Endothelial cell (in vitro differentiated cells): ENCODE results near the gene POPDC2. TPM values are rescaled to one million over a fixed set of nuclear protein-coding genes. Genes with fewer than 3 reads are reported as not detected.

Experiments used
- DNase-seq: peaks from one replicate; pipeline ENCODE4 v3.0.0; 2021; ENCODE audit warnings: low spot score
- H3K27ac Mint-ChIP-seq: one replicate; pipeline ENCODE4 v1.8.0; 2021; ENCODE audit warnings: mixed read lengths, inconsistent platforms; ENCODE audit not compliant: unreplicated experiment
- H3K27me3 Mint-ChIP-seq: one replicate; pipeline ENCODE4 v1.8.0; 2021; ENCODE audit warnings: mild to moderate bottlenecking, moderate library complexity, mixed read lengths, inconsistent platforms; ENCODE audit not compliant: unreplicated experiment
- H3K36me3 Mint-ChIP-seq: one replicate; pipeline ENCODE4 v1.8.0; 2021; ENCODE audit warnings: mild to moderate bottlenecking, low read depth, mixed read lengths, inconsistent platforms; ENCODE audit not compliant: unreplicated experiment
- H3K4me1 Mint-ChIP-seq: one replicate; pipeline ENCODE4 v1.8.0; 2021; ENCODE audit warnings: mild to moderate bottlenecking, mixed read lengths, inconsistent platforms; ENCODE audit not compliant: unreplicated experiment
- H3K4me3 Mint-ChIP-seq: one replicate; pipeline ENCODE4 v1.8.0; 2021; ENCODE audit warnings: mild to moderate bottlenecking, mixed read lengths, inconsistent platforms; ENCODE audit not compliant: unreplicated experiment
- H3K9me3 Mint-ChIP-seq: one replicate; pipeline ENCODE4 v1.8.0; 2021; ENCODE audit warnings: mixed read lengths, inconsistent platforms; ENCODE audit not compliant: unreplicated experiment
- total RNA-seq: library from RNA; stranded (reverse); fragmentation: NEBNext Ultra II Directional; extraction: Animal tissue kit (Norgen Biotek cat#: 25700); gene quantifications from one replicate; pipeline ENCODE4 v1.2.1, GENCODE V29; 2021; ENCODE audit not compliant: unreplicated experiment
- TF ChIP-seq, protein P1 (sequence below): fragments of 200-600 bp; sonication (generic); IDR thresholded peaks from one replicate; pipeline ENCODE4 v1.5.0; 2021; ENCODE audit warnings: antibody characterized with exemption; ENCODE audit not compliant: unreplicated experiment

The POPDC2 gene
- total RNA-seq, 1 donor from 2014 or later: 2.0 TPM

DNA sequence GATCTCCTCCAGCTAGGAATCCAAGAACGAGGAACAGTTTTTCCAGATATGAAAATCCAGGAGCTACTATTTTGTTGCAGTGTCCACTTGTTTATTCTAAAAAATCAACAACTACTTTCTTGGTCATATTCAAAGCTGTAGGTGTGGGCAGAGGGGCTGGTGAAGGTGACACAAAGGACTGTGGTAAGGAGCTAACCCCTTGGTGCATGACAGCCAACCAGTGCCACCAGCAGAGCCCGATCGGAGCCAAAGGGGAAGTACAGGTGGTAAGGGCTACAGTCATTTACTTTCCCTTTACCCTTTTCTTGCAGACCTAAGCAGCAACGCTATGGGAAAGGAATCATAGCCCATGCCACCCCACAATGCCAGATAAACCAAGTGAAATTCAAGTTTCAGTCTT is 32.0 kb downstream of the POPDC2 start:
- DNase-seq: no peak
- Mint-ChIP-seq H3K27me3 (peaks cover 8% of the 10 kb centered on the region), H3K9me3 (no peaks in the 10 kb centered on the region), H3K4me1 (peaks cover 7% of the 10 kb centered on the region), H3K36me3 (no peaks in the 10 kb centered on the region), H3K27ac (no peak overlapping the region), H3K4me3 (no peak overlapping the region)
- TF ChIP-seq, protein P1, sequence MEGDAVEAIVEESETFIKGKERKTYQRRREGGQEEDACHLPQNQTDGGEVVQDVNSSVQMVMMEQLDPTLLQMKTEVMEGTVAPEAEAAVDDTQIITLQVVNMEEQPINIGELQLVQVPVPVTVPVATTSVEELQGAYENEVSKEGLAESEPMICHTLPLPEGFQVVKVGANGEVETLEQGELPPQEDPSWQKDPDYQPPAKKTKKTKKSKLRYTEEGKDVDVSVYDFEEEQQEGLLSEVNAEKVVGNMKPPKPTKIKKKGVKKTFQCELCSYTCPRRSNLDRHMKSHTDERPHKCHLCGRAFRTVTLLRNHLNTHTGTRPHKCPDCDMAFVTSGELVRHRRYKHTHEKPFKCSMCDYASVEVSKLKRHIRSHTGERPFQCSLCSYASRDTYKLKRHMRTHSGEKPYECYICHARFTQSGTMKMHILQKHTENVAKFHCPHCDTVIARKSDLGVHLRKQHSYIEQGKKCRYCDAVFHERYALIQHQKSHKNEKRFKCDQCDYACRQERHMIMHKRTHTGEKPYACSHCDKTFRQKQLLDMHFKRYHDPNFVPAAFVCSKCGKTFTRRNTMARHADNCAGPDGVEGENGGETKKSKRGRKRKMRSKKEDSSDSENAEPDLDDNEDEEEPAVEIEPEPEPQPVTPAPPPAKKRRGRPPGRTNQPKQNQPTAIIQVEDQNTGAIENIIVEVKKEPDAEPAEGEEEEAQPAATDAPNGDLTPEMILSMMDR: no peak

DNA sequence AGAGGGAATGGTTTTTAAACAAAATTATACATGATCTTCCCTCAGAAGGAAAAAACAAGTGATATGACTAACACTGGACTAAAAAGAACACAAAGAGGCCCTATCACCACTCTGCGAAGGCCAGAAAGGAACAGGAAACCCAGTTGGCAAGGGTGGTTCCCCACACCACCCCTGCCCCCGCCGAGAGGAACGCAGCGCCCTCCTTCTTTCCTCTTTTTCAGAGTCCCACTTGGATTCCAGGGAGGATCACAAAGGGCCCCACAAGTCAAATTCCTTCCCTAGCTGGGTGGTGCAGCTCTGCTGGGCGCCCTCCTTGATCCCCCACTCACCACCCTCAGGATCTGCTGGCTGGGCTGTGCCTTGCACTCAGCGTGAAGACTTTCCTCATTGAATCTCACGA is 32.9 kb downstream of the POPDC2 start:
- no peak overlapping the region for H3K27ac Mint-ChIP-seq
- DNase-seq: no peak

DNA sequence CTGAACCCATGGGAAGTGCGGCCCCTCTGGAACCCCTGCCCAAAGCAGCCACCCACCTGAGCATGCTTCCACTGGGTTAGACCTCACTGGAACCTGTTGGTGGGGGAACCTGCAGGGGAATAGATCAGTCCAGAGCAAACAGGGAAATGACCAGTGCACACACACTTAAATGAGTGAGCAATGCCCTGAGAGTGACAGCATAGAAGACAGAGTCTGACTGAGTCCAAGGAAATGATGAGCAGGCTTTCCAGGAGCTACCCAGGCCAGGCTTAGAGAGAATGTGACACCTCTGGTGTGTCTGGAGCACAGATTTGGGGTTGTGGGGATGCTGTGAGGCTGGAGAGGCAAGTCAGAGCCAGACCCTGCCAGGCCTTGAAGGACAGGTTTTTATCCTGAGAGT is 34.2 kb downstream of the POPDC2 start:
- Mint-ChIP-seq H3K36me3 (no peaks in the 10 kb centered on the region), H3K9me3 (no peaks in the 10 kb centered on the region), H3K4me1 (peaks cover 7% of the 10 kb centered on the region), H3K27me3 (peaks cover 8% of the 10 kb centered on the region), H3K27ac (peak overlapping the region; percentile 67), H3K4me3 (no peak overlapping the region)
- TF ChIP-seq, protein P1: no peak
- DNase-seq: no peak

More for the DNA sequence above, 32.9 kb downstream of the POPDC2 start:
- H3K27me3 Mint-ChIP-seq: peaks cover 8% of the 10 kb centered on the region
- peaks cover 7% of the 10 kb centered on the region for H3K4me1 Mint-ChIP-seq
- TF ChIP-seq, protein P1: no peak
- no peaks in the 10 kb centered on the region for H3K36me3 Mint-ChIP-seq
- H3K9me3 Mint-ChIP-seq: no peaks in the 10 kb centered on the region
- H3K4me3 Mint-ChIP-seq: no peak overlapping the region

DNA sequence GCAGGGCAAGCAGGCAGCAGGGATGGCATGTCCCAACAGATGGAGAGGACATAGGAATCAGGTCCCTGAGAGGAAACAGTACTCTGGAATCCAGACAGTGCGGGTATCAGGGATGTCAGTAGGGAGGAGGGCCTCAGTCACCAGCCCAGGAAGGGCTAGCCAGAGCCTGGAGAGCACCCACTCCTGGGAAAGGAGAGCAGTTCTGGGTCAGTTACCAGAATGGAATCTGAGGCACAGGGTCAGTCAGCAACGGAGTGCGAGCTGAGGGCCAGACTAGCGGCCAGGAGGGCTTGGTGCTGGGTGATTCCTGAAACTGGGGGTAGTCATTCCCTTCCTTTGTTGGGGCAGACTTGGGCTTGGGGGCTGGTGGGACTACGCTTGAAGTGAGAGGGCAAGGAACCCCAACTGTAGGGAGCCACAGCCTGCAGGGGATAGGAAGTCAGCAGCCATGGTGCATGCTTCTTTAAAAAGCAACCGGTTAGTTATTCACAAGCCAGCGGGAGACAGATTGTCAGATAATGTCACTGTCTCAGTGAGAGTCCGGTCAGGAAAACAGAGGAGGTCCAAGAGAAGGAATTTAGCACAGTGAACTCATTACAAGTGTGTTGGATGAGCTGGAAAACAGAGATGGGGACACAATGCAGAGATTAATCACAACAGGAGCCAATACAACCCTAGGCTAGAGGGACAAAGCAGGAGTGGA is 34.8 kb downstream of the POPDC2 start:
- Mint-ChIP-seq H3K27ac (no peak overlapping the region), H3K36me3 (no peaks in the 10 kb centered on the region)
- TF ChIP-seq, protein P1: no peak

DNA sequence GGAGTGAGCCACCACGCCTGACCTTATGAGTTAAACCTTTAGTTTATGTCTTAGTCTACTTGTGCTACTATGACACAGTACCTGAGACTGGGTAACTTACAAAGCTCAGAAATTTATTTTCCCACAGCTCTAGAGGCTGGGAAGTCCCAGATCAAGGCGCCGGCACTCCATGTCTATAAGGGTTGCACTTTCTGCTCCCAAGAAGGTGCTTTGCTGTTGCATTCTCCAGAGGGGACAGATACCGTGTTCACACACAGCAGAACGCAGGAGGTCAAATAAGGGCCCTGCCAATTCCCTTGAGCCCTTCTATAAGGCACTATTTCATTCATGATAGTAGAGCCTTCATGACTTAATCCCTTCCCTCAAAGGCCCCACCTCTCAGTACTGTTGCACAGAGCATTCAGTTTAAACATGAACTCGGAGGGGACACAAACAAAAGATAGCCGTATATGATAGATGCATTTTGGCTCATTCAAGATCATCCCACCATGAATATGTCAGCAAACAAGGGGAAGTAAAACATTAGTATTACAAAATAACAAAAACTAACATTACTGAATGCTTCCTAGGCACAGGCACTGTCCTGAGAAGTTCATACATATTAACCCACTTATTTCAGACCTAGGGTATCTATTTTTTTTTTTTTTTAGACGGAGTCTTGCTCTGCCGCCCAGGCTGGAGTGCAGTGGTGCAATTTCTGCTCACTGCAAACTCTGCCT is 36.2 kb downstream of the POPDC2 start:
- H3K36me3 Mint-ChIP-seq: no peaks in the 10 kb centered on the region
- H3K27ac Mint-ChIP-seq: no peak overlapping the region
- H3K4me3 Mint-ChIP-seq: no peak overlapping the region
- peaks cover 7% of the 10 kb centered on the region for H3K4me1 Mint-ChIP-seq
- H3K9me3 Mint-ChIP-seq: no peaks in the 10 kb centered on the region
- TF ChIP-seq, protein P1: no peak
- H3K27me3 Mint-ChIP-seq: peaks cover 8% of the 10 kb centered on the region
- DNase-seq: no peak

More for the DNA sequence above, 34.8 kb downstream of the POPDC2 start:
- Mint-ChIP-seq H3K27me3 (peaks cover 8% of the 10 kb centered on the region), H3K9me3 (no peaks in the 10 kb centered on the region), H3K4me3 (no peak overlapping the region), H3K4me1 (peaks cover 7% of the 10 kb centered on the region)
- no peak for DNase-seq
